GM10266 (cell line): Measurements from ENCODE around the gene STOML3.

Experiments
- DNase-seq: peaks from one replicate; pipeline ENCODE4 v3.0.0; 2012; ENCODE audit errors: extremely low spot score
- CTCF ChIP-seq: IDR thresholded peaks from 2 replicates; pipeline ENCODE4 v1.5.1; 2012; ENCODE audit warnings: mild to moderate bottlenecking, low read depth; ENCODE audit not compliant: control insufficient read depth, insufficient read depth; ENCODE audit errors: missing control alignments

The STOML3 gene

GRCh38 chr13:39035799-39036198 is 45.2 kb upstream of the STOML3 start:
- no peak for TF ChIP-seq CTCF
- no peak for DNase-seq

- TF ChIP-seq CTCF, result no peak
- DNase-seq, result no peak
Observed at GRCh38 chr13:39035204-39035603, 44.6 kb upstream of the STOML3 start.

- DNase-seq, result no peak
- TF ChIP-seq CTCF, result no peak
Observed at GRCh38 chr13:39034085-39034484, 43.5 kb upstream of the STOML3 start.

GRCh38 chr13:39032150-39032549 is 41.5 kb upstream of the STOML3 start:
- no peak for DNase-seq
- TF ChIP-seq CTCF, result no peak

GRCh38 chr13:39025433-39025839 is 34.8 kb upstream of the STOML3 start:
- no peak for DNase-seq
- no peak for TF ChIP-seq CTCF

GRCh38 chr13:39023761-39024160 is 33.1 kb upstream of the STOML3 start:
- no peak for TF ChIP-seq CTCF
- DNase-seq, result no peak

- no peak for TF ChIP-seq CTCF
- DNase-seq, result no peak
Observed at GRCh38 chr13:39023316-39023715, 32.7 kb upstream of the STOML3 start.
